Measurements from ENCODE around the gene MAP3K5.

DNA sequence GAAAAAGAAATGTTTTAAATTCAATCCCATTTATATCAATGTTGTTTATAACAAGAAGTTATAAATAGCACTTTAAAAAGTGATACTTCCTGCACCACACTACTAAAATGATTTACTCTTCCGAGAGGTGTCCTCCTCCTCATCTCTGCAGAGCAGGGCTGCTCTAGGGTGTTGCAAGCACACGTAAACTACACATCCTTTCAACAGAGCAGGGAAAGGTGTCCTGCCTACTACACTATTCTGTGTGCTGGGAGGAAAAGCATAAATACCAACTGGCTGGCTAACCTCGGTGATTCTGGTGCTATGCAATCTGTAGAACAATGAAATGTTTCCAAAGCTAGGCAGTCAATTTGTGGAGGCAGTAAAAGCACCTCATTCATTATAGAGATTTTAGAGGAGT is 152.6 kb downstream of the MAP3K5 start:
- TF ChIP-seq EZH2 (IDR thresholded peaks at IDR 0.05) (no peak), EZH2phosphoT487 (IDR thresholded peaks at IDR 0.05) (no peak)
- TF ChIP-seq, protein P1, sequence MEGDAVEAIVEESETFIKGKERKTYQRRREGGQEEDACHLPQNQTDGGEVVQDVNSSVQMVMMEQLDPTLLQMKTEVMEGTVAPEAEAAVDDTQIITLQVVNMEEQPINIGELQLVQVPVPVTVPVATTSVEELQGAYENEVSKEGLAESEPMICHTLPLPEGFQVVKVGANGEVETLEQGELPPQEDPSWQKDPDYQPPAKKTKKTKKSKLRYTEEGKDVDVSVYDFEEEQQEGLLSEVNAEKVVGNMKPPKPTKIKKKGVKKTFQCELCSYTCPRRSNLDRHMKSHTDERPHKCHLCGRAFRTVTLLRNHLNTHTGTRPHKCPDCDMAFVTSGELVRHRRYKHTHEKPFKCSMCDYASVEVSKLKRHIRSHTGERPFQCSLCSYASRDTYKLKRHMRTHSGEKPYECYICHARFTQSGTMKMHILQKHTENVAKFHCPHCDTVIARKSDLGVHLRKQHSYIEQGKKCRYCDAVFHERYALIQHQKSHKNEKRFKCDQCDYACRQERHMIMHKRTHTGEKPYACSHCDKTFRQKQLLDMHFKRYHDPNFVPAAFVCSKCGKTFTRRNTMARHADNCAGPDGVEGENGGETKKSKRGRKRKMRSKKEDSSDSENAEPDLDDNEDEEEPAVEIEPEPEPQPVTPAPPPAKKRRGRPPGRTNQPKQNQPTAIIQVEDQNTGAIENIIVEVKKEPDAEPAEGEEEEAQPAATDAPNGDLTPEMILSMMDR (IDR thresholded peaks at IDR 0.05) = no peak
